DMS53 (cell line): ENCODE measurements around the gene PNLIPRP3.

Experiments used
- DNase-seq: peaks from one replicate; lab custom pipeline; 2025; lab: John Stamatoyannopoulos, UW

The PNLIPRP3 gene

GRCh38 chr10:116450861-116451260 lies 23.2 kb downstream of the PNLIPRP3 start:
- no peak for DNase-seq

- DNase-seq, result no peak
Measured at GRCh38 chr10:116451711-116452337, 24.2 kb downstream of the PNLIPRP3 start.

- no peak for DNase-seq
Measured at GRCh38 chr10:116452338-116452720, 24.7 kb downstream of the PNLIPRP3 start.

GRCh38 chr10:116457488-116457887 lies 29.8 kb downstream of the PNLIPRP3 start:
- no peak for DNase-seq

- no peak for DNase-seq
Measured at GRCh38 chr10:116460219-116460618, 32.6 kb downstream of the PNLIPRP3 start.

DNA sequence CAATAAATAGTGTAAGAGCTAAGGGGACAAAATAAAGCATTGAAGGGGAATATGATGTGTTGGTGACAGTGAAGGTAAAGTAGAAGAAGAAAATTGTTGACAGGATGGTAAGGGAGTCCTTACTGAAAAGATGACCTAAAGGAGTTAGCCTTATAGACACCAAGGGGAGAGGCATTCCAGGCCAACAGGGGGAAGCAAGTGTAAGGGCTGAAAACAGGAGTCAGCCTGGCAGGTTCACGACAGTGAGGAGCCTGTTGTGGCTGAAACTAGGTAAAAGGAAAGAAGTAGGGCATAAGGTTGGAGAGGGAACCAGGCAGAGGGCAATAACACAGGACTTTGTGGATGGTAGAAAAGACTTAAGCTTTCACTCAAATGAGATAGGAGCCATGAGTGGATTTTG lies 34.0 kb downstream of the PNLIPRP3 start:
- DNase-seq, result no peak

- DNase-seq, result peak; percentile 38
Measured at GRCh38 chr10:116464257-116464656, 36.6 kb downstream of the PNLIPRP3 start.

DNA sequence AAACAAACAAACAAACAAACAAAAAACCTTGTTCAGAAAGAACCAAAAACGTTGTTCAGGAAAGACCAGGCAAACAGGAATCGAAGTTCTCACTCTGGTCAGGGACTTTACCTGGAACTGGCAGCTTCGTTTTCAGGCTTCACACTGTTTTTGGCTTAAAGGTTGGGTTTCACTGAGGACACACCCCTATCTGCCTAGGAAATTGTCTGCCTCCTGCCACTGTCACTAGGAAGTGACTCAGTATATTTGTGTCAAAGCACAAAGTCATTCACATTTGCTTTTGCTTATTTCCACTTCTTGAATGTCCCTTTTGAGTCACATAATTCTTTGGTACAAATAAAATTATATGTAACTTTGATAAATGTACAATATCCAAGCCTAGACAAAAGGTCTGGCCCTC lies 37.9 kb downstream of the PNLIPRP3 start:
- peak; percentile 33 for DNase-seq

DNA sequence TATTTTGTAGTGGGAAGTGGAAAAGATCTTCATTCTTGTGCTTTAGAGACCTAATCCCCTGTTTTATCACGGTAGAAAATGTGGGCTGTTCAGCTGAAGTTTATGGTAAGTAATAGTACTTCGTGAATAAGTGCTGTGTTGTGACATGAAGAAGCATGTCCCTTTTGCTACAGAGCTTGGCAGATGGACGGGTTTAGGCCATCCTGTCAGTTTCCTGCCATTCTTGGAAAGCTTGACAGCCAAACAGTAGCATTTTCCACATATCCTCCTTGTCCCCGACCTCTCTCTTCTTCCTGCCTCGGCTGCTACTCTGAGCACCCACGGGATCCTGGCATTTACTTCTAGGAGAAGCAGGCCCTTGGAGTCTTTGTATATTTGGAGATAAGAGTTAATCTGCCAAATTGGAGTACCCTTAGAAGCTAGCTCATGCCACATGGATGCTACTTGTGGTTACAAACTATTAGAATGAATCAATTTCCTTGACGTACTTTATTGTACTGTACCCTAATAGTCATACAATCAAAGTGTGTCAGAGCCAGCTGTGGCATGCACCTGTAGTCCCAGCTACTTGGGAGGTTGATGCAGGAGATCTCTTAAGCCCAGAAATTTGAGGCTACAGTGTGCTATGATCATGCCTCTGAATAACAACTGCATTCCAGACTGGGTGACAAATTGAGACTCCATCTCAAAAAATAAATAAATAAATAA lies 39.2 kb downstream of the PNLIPRP3 start:
- no peak for DNase-seq

DNA sequence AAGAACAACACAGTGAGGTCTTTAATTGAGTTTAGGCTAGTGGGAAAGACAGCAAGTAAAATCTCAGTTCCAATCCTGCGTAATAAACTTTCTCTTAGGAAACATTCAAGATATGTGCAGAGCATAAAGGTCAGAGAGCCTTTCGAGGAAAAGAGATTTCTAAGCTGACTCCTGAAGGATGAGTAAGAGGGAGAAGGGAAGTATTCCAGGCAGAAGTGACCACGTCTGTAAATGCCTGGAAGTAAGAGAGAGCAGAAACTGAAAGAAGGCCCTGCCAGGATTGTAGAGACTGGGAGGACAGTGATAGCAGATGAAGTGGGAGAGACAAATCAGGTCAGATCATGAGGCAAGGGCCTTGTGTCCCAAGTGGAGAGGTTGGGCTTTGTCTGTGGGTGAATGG lies 41.8 kb downstream of the PNLIPRP3 start:
- no peak for DNase-seq

- DNase-seq, result no peak
Measured at GRCh38 chr10:116470071-116470470, 42.4 kb downstream of the PNLIPRP3 start.

DNA sequence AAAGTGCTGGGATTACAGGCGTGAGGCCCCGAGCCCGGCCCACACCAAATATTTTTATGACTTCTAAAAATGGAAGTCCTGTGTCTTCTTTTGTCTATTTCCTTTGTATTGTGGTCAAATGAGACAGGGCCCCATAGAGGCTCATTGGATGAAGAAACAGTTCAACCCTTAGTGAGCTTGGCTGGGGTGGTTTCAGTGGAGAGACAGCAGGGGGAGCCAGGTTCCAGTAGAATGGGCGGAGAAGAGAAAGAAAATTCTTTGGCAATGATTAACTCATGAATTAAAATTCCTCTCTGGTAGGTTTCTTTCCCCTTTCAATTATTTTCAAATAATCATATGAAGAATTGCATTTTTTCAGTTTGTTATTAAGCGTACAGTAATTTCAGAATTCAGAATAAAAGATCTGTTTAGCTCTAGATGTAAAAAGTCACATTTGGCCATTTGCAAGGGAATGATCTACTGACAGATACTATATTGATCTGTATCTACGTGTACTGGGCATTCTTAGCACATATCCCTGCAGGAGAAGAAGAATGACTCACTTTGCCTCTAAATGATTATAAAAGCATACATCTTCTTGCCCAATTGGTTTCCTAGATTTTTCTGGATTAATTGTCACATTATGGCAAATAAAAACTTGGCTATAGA lies 43.2 kb downstream of the PNLIPRP3 start:
- peak; percentile 69 for DNase-seq

GRCh38 chr10:116472891-116473290 lies 45.2 kb downstream of the PNLIPRP3 start:
- DNase-seq, result no peak

DNA sequence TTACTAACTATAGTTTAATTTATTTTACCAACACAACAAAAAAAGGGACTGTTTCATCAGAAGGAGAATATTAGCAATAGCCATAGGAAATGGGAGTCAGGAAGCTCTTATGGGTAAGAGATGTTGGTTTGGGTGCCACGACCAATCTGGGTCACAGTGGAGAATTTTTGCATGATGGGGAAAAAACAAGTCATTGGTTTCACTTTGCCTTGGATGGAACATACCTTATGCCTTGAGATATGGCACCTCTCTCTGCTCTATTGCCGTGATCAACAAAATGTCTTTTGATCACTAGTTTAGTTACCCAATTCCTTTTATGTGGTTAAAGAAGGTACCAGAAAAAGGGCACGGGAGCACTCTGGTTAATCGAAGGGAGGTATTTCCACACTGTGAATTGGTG lies 48.2 kb downstream of the PNLIPRP3 start:
- no peak for DNase-seq

DNA sequence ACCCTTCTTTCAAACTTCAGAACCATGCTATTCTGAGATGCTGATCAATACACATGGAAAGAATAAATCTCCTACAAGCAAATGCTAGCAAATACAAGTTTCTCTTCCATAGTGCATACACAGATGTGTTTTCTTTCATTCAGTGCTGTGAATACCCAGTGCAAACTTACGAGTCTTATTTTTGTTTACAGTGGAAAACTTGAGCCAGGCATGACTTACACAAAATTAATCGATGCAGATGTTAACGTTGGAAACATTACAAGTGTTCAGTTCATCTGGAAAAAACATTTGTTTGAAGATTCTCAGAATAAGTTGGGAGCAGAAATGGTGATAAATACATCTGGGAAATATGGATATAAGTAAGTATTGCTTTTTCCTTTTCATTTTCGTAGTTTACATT lies 48.8 kb downstream of the PNLIPRP3 start:
- DNase-seq, result no peak

- DNase-seq, result no peak
Measured at GRCh38 chr10:116477986-116478664, 50.5 kb downstream of the PNLIPRP3 start.

DNA sequence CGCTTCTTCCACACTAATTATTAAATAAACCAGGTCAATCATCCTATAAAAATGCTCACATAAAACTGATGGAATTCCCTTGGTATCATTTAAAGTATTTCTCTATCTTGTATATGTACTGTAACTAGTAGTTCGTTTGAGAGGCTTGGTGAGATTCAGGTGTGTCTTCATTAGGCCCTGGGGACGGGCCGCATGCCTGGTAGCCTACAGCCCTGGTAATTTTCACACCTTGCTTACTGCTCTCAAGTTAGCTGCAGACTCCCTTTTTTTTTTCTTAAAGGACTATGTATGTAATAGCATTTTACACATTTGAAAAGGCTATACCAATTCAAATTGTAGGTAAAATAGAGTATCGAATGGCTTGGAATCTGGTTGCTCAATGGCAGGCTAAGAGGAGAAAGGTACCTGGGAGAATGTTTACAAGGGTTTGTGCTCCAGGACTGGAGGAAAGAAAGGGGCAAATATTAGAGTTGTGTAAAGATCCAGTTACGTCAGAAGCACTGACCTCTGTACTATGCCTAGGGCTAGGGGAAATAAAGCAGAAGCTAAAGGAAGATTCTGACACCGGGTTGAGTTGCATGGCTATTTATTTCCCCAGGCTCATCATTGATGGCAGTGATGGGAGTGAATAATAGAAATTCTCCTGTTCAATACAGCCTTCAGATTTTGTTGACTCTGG lies 59.3 kb downstream of the PNLIPRP3 start:
- DNase-seq, result no peak

GRCh38 chr10:116487522-116488430 lies 60.1 kb downstream of the PNLIPRP3 start:
- no peak for DNase-seq

DNA sequence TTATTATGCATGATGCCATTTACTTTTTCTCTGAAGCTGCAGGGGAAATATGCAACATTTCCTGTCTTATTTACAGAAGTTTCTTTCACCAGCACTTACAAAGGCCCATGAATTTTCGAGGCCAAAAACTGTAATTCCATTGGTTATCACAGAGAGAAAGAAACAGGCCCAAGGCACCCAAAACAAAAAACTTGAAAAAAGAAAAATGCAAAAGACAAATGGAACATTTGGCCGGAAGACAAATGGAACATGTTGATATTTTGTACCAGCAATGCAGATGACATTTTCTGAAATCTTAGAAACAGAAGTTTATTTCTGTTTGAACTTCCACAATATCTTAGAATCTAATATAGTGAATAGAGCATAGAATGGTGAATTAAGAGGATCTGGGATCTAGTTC lies 61.8 kb downstream of the PNLIPRP3 start:
- DNase-seq, result no peak

DNA sequence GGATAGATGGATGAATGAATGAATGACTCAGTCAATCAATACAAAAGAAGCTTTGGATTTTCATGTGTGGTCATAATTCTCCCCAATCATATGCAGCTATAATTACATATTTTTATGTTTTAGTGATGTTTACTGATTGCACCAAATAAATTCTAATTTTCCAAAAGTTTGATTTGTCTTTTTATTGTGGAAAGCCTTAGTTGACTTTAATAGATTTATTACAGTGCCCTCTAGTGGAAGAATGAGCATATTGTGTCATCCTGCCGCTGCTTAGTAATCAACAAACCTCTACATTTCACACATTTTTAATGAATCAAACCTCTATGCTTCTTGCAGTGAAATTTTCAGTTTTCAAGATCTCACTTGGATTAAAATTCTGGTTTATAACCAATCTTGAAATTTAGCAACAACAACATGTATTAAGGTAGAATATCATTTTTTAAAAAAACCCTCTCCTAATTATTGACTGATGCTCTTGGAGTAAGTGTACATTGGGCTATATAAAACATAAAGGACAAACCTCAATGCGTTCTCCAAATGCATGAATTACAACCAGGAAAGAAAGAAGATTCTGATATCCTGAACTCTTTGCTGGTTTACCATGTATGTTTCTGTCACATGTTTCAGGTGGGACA lies 62.5 kb downstream of the PNLIPRP3 start:
- peak; percentile 63 for DNase-seq

- no peak for DNase-seq
Measured at GRCh38 chr10:116504786-116505185, 77.1 kb downstream of the PNLIPRP3 start.
